Stomach smooth muscle (tissue), 2 donors: Measurements from ENCODE around the gene PROK1.

Experiments used
- H3K27ac ChIP-seq: one replicate; pipeline ENCODE4 v1.7.0; 2013; ENCODE audit warnings: mild to moderate bottlenecking, low read length, inconsistent platforms
- H3K27me3 ChIP-seq, 2 donors: one replicate each; pipeline ENCODE4 v1.7.0; 2013; ENCODE audit warnings: low read length in 2 of 2; ENCODE audit not compliant: insufficient read depth in 2 of 2, control insufficient read depth in 1 of 2
- H3K36me3 ChIP-seq, 2 donors: one replicate each; pipeline ENCODE4 v1.7.0; 2013; ENCODE audit warnings: low read length in 2 of 2; ENCODE audit not compliant: control insufficient read depth in 2 of 2, insufficient read depth in 2 of 2
- H3K4me1 ChIP-seq: one replicate; pipeline ENCODE4 v1.7.0; 2013; ENCODE audit warnings: low read length; ENCODE audit not compliant: control insufficient read depth, insufficient read depth
- H3K4me3 ChIP-seq, 2 donors: one replicate each; pipeline ENCODE4 v1.7.0; 2013; ENCODE audit warnings: low read length in 2 of 2
- H3K9ac ChIP-seq, 2 donors: one replicate each; pipeline ENCODE4 v1.7.0; 2013; ENCODE audit warnings: low read length in 2 of 2, mild to moderate bottlenecking in 1 of 2
- H3K9me3 ChIP-seq, 2 donors: one replicate each; pipeline ENCODE4 v1.7.0; 2013; ENCODE audit warnings: low read length in 2 of 2; ENCODE audit not compliant: control insufficient read depth in 2 of 2
- donor health status: healthy.
- donor health status: Pancreatic carcinoma.

The PROK1 gene

DNA sequence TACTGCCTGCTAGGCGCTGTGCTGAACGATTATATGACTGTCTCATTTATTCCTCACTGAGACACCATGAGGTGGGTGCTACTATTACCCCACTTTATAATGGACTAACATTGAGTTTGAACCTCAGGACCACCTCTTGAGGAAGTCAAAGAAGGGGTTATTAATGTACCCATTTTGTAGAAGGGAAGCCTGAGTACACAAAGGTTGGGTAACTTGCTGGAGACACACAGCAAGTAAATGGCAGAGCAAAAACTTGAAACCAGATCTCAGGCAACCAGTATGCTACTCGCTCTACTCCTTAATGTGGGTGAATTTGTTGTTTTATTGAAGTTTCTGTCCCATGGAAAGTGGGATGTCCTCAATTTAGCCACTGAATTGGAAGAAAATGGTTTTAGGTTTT lies 37.9 kb downstream of the PROK1 start:
- Histone ChIP-seq H3K9ac (no peak overlapping the region), H3K9me3 (no peaks in the 10 kb centered on the region), H3K4me1 (no peaks in the 10 kb centered on the region), H3K4me3 (no peak overlapping the region), H3K27ac (no peak overlapping the region), H3K27me3 (peaks cover 0 to 3% of the 10 kb centered on the region in 2 donors), H3K36me3 (no peaks in the 10 kb centered on the region)

DNA sequence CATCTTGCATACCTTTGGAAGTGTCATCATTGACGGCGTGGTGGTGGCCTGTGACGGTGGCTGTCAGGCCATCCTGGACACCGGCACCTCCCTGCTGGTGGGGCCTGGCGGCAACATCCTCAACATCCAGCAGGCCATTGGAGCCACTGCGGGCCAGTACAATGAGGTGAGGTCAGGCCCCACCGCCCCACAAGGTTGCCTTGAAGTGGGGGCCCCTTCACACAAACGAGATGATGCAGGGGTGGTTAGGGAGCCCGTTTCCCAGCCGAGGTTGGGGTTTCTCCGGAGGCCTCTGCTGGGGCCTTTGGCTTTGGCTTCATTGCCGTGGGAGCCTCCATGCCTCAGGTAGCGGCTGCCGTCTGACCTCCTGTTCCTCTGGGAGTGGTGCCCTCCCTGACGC lies 38.5 kb downstream of the PROK1 start:
- Histone ChIP-seq H3K27me3 (peaks cover 0 to 3% of the 10 kb centered on the region in 2 donors), H3K4me1 (no peaks in the 10 kb centered on the region), H3K4me3 (no peak overlapping the region), H3K9me3 (no peaks in the 10 kb centered on the region), H3K36me3 (no peaks in the 10 kb centered on the region), H3K9ac (no peak overlapping the region), H3K27ac (no peak overlapping the region)

DNA sequence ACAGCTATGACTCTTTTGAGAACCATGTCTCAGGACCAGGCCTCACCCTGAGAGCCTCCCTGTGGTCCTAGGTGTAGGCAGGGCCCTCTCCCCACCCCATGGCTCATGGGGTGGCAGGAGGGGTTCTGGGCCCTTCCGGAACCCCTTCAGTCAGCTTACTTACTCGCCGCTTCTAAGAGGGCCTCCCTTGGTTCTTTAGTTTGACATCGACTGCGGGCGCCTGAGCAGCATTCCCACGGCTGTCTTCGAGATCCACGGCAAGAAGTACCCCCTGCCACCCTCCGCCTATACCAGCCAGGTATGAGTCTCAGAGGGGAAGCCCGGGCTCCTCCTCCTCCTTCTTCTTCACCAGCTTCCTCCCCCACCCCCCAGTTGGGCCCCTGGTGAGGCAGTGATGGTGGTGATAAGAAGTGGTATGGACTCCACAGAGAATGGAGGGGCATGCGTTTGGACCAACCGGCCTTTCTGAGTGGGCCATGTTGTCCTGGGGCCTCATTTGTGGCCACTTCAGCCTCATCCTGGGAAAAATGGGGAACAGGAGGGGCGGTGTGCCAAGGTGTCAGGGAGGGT lies 39.1 kb downstream of the PROK1 start:
- Histone ChIP-seq H3K9me3 (no peaks in the 10 kb centered on the region), H3K9ac (no peak overlapping the region), H3K27ac (no peak overlapping the region), H3K36me3 (no peaks in the 10 kb centered on the region), H3K4me3 (no peak overlapping the region), H3K27me3 (peaks cover 0 to 4% of the 10 kb centered on the region in 2 donors), H3K4me1 (no peaks in the 10 kb centered on the region)

DNA sequence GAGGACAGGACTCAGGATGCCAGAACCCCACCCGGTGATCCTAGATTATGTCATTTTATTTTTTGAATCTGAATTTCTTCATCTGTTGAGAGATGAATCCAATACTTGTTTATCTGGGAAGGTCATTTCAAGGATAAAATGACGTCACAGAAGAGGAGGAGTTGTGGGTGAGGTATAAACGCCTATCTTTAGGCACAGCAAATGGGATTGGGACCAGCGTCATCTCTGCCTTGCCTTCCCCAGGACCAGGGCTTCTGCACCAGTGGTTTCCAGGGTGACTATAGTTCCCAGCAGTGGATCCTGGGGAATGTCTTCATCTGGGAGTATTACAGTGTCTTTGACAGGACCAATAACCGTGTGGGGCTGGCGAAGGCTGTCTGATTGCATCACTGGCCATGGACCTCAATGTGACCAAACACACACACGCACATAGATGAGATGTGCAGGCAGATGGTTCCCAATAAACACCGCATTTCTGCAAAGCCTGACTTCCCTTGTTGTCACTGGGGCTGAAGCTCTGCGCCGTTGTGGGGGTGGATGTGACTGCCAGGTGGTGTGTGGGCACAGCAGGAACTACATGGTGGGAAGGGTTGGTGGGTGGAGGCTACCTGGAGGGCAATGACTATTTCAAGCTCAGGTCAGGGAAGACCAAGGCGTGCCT lies 40.0 kb downstream of the PROK1 start:
- Histone ChIP-seq H3K27ac (no peak overlapping the region), H3K4me3 (no peak overlapping the region), H3K36me3 (no peaks in the 10 kb centered on the region), H3K9ac (no peak overlapping the region), H3K9me3 (no peaks in the 10 kb centered on the region), H3K27me3 (peaks cover 0 to 3% of the 10 kb centered on the region in 2 donors), H3K4me1 (no peaks in the 10 kb centered on the region)

DNA sequence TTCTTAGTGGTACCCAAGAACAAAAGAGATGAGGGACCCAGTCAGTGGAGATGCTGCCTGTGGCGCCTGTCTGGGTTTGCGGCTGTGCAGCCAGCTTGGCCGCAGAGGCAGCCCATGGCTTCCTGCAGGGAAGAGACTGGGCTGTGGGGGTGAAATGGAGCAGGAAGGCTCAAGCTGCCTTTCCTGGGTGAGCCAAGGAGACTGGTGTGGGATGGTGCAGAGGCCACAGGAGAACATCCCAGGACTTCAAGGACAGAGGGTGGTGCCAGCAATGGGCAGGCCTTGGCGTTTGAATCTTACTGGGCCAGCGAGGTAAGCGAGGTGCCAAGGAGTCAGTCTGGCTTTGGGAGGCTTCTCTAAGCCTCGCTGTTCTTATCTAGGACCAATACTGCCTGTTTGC lies 41.6 kb downstream of the PROK1 start:
- H3K4me1 ChIP-seq, result no peaks in the 10 kb centered on the region
- no peak overlapping the region for H3K9ac ChIP-seq
- no peak overlapping the region for H3K4me3 ChIP-seq
- H3K27me3 ChIP-seq, result peaks cover 0 to 3% of the 10 kb centered on the region in 2 donors
- no peaks in the 10 kb centered on the region for H3K36me3 ChIP-seq
- no peak overlapping the region for H3K27ac ChIP-seq
- H3K9me3 ChIP-seq, result no peaks in the 10 kb centered on the region

DNA sequence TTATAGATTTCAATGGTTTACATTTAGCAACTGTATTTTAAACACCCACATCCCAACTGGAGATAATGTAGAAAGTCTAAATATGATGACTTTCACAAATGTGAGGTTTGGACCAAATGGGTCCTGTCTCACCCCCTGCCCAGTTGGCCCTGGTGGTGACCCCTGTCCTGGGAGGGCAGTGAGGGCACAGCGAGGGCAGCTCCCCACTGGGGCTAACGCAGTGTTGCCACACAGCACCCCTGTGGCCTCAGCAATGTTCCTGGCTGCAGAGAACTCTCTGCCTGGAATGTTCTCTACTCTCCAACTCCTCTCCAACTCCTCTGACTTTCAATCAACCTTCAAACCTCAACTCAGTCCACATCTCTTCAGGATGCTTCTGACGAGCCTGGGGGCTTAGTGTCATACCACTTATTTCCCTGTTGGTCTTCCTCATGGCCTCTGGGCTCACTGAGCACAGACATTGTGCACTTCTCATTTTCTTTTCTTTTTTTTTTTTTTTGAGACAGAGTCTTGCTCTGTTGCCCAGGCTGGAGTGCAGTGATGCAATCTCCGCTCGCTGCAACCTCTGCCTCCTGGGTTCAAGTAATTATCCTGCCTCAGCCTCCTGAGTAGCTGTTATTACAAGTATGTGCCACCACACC lies 42.2 kb downstream of the PROK1 start:
- no peak overlapping the region for H3K9ac ChIP-seq
- no peaks in the 10 kb centered on the region for H3K36me3 ChIP-seq
- no peaks in the 10 kb centered on the region for H3K4me1 ChIP-seq
- no peaks in the 10 kb centered on the region for H3K9me3 ChIP-seq
- no peak overlapping the region for H3K27ac ChIP-seq
- H3K4me3 ChIP-seq, result no peak overlapping the region
- H3K27me3 ChIP-seq, result peaks cover 0 to 3% of the 10 kb centered on the region in 2 donors

DNA sequence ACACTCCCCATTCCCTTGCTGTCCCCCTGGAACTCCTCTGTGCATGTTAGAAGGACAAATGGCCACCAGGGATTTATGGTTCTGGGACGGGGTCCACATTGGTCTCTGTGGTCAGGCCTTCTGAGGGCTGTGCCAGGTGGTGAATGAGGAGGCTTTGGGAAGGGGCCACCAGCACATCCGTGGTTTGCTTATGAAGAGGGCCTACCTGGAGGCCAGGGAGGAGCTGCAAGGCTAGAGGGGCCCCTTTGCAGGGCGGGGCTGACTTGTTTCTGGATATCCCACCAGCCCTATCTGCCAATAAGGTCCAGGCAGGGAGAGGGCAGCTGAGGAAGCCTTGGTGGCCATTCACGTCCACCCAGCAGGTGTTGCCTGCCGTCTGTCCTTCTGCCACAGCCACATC lies 43.1 kb downstream of the PROK1 start:
- no peaks in the 10 kb centered on the region for H3K4me1 ChIP-seq
- H3K9ac ChIP-seq, result no peak overlapping the region

DNA sequence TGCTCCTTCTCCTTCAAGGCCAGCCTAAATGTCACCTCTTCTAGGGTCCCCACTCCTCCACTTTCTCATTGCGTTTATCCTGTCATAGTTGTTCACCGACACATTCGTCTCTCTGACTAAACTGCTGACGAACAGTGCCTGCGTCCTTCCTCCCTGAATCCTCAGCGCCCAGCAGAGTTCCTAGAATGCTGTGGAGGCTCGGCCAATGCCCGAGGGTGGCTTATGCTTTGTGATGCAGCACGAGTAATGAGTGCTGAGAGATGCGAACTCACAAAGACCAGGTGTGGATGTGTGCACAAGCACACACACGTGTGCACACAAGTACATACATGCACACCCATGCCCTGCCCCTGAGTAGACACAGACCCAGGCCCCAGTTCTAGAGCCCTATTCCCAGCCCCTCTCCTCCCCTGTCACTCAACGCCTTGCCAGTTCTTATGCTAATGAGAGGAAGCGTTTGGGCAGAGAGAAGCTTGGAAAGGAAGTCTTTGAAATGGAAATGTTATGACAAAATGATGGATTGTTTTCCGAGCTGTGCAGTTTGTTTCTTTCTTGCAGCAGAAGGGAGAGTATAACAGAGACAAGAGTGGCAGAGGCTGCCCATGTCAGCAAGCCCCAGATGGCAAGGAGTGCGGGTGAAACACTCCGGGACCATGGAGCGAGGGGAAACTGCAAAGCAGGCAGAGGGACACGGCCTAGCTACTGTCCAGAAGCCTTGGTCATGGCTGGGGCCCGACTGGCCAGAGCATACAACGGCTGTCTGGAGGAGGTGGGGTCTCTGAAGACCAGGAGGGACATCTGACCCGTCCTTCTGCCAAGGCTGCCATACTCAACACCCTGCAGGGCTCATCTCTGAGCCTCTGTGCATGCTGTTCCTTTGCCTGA lies 43.8 kb downstream of the PROK1 start:
- no peak overlapping the region for H3K4me3 ChIP-seq
- H3K27me3 ChIP-seq, result peaks cover 0 to 4% of the 10 kb centered on the region in 2 donors
- no peaks in the 10 kb centered on the region for H3K4me1 ChIP-seq
- no peaks in the 10 kb centered on the region for H3K36me3 ChIP-seq
- no peaks in the 10 kb centered on the region for H3K9me3 ChIP-seq
- H3K27ac ChIP-seq, result no peak overlapping the region
- no peak overlapping the region for H3K9ac ChIP-seq

More for the DNA sequence above, 43.1 kb downstream of the PROK1 start:
- Histone ChIP-seq H3K27me3 (peaks cover 0 to 3% of the 10 kb centered on the region in 2 donors), H3K9me3 (no peaks in the 10 kb centered on the region), H3K4me3 (no peak overlapping the region), H3K36me3 (no peaks in the 10 kb centered on the region), H3K27ac (no peak overlapping the region)

DNA sequence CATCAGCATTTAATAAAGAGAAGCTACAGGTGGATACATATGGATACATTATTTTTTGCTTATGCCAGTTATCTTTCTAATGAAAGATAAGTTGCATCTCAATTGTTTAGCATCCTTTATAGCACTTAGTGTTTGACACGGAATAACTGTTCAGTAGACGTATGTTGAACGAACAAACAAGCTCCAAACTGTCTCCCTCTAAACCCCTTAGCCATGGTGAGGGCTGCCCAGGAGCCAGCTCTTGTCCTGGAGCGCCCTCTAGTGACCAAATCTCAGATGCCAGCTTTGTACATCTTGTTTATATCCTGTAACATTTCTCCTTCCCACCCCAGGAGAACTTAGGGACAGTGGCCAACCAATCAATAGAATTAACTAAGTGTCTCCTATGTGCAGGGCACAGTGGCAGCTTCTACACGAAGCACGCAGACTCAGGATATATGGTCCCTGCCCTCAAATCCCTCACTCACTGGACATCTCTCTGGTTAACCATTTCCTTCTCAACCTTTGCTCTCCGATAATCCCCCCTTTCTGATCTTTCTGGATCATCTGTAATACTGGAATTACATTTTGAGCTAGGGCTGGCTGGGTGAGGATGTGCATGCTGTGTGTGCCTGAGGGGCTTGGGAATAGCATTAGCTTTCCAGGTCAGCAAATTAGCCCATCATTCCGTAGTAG lies 45.1 kb downstream of the PROK1 start:
- Histone ChIP-seq H3K9ac (no peak overlapping the region), H3K27me3 (peaks cover 0 to 4% of the 10 kb centered on the region in 2 donors), H3K9me3 (no peaks in the 10 kb centered on the region), H3K4me3 (no peak overlapping the region), H3K36me3 (no peaks in the 10 kb centered on the region), H3K27ac (no peak overlapping the region), H3K4me1 (no peaks in the 10 kb centered on the region)

DNA sequence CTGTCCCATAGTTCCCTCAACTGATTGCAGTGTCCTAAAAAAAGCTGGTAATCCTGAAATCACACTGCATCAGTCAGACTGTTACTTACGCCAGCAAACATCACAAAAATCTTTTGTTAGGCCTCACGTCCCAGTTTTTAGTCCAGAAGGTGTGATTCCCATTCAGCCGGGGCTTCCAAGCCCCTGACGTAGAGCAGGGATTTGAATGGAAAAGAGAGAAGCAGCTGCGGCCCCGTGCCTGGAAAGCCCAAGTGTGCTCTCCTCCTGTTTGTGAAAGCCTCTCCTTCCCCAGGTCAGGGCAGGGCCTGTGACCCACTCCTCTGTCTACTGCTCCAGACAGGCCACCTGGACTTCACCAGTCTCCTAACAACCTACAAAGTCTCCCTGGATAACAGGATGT lies 47.3 kb downstream of the PROK1 start:
- H3K4me3 ChIP-seq, result no peak overlapping the region
- H3K27me3 ChIP-seq, result peaks cover 0 to 4% of the 10 kb centered on the region in 2 donors
- no peak overlapping the region for H3K27ac ChIP-seq
- no peaks in the 10 kb centered on the region for H3K9me3 ChIP-seq
- H3K36me3 ChIP-seq, result no peaks in the 10 kb centered on the region
- H3K4me1 ChIP-seq, result no peaks in the 10 kb centered on the region
- H3K9ac ChIP-seq, result no peak overlapping the region
